SK-N-SH treated with all-trans-retinoic acid at 6 μM for 48 hours (cell line): ENCODE data around the gene STOML2.

Source experiments
- CSDC2 ChIP-seq: fragments of 250-450 bp; sonication (Bioruptor Pico); IDR thresholded peaks from 2 replicates; pipeline ENCODE4 v1.5.0; 2020; ENCODE audit warnings: mild to moderate bottlenecking, moderate library complexity
- TF ChIP-seq, protein P1 (sequence below): fragments of 250-450 bp; sonication (Bioruptor Pico); IDR thresholded peaks from 2 replicates; pipeline ENCODE4 v1.8.0; 2020; ENCODE audit warnings: mild to moderate bottlenecking, moderate library complexity, borderline replicate concordance
- TF ChIP-seq, protein P2 (sequence below): fragments of 250-450 bp; sonication (Bioruptor Pico); IDR thresholded peaks from 2 replicates; pipeline ENCODE4 v1.5.0; 2020; ENCODE audit warnings: mild to moderate bottlenecking, moderate library complexity

DNA sequence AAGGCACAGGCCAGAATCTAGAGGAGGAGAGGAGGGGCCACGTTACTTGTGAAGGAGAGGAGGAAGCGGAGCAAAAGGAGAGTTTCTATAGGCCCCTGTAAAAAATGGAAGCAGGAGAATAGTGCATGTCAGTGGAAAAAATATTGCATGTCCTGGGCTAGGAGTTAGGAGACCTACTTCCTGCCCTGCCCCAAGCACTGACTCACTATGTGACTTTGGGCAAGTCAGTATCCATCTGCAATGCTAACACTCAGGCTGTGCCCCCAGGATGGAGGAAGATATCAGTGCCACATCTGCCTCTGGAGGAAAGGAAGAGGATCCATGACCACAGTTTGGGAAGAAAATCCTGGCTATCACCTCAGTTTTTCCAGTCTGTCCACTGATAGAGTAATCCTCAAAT lies 13.5 kb downstream of the STOML2 start:
- TF ChIP-seq, protein P1, sequence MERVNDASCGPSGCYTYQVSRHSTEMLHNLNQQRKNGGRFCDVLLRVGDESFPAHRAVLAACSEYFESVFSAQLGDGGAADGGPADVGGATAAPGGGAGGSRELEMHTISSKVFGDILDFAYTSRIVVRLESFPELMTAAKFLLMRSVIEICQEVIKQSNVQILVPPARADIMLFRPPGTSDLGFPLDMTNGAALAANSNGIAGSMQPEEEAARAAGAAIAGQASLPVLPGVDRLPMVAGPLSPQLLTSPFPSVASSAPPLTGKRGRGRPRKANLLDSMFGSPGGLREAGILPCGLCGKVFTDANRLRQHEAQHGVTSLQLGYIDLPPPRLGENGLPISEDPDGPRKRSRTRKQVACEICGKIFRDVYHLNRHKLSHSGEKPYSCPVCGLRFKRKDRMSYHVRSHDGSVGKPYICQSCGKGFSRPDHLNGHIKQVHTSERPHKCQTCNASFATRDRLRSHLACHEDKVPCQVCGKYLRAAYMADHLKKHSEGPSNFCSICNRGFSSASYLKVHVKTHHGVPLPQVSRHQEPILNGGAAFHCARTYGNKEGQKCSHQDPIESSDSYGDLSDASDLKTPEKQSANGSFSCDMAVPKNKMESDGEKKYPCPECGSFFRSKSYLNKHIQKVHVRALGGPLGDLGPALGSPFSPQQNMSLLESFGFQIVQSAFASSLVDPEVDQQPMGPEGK (CRISPR knock-in tag), result no peak
- no peak for TF ChIP-seq CSDC2 (CRISPR knock-in tag)
- TF ChIP-seq, protein P2, sequence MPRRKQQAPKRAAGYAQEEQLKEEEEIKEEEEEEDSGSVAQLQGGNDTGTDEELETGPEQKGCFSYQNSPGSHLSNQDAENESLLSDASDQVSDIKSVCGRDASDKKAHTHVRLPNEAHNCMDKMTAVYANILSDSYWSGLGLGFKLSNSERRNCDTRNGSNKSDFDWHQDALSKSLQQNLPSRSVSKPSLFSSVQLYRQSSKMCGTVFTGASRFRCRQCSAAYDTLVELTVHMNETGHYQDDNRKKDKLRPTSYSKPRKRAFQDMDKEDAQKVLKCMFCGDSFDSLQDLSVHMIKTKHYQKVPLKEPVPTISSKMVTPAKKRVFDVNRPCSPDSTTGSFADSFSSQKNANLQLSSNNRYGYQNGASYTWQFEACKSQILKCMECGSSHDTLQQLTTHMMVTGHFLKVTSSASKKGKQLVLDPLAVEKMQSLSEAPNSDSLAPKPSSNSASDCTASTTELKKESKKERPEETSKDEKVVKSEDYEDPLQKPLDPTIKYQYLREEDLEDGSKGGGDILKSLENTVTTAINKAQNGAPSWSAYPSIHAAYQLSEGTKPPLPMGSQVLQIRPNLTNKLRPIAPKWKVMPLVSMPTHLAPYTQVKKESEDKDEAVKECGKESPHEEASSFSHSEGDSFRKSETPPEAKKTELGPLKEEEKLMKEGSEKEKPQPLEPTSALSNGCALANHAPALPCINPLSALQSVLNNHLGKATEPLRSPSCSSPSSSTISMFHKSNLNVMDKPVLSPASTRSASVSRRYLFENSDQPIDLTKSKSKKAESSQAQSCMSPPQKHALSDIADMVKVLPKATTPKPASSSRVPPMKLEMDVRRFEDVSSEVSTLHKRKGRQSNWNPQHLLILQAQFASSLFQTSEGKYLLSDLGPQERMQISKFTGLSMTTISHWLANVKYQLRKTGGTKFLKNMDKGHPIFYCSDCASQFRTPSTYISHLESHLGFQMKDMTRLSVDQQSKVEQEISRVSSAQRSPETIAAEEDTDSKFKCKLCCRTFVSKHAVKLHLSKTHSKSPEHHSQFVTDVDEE (CRISPR knock-in tag), result no peak
